ENCODE measurements around the gene TJAP1. TPM values are rescaled to one million over a fixed set of nuclear protein-coding genes. Genes with fewer than 3 reads are reported as not detected.
"Not testable (repeated sequence)": the region's sequence is repeated elsewhere in the genome, so short reads cannot be mapped to it uniquely, and the experiment has no call there.

The TJAP1 gene
- total RNA-seq, 1 donor from 2014 or later, result 31.2 TPM

DNA sequence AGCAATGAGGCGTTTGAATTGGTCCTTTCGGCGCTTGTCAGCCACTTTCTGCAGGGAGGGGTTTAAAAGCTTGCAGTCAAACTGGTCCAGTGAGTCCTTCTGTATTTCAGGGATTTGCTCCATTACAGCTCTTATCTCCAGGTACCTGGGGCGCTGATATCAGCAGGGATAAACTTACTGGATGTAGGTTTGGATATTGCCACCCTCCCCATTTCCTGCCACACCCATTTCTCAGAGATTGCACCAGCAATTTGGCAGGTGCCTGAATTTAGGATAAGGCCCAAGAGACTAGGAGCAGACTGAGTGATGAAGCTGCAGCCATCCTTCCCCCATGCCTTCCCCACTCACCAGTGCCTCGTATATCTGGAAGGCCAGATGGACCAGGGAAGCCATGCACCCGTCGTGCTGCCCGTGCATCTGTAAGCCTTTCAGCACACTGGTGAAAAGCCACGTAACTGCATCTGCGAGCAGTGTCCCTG is 47.2 kb downstream of the TJAP1 start:
- no peaks in the 10 kb centered on the region for H3K9me3 ChIP-seq
- no peak overlapping the region for H3K27ac ChIP-seq
- peaks cover 100% of the 10 kb centered on the region for H3K36me3 ChIP-seq
- H3K27me3 ChIP-seq, result no peaks in the 10 kb centered on the region
- DNase-seq, result no peak
- no peak overlapping the region for H3K4me3 ChIP-seq
- H3K4me1 ChIP-seq, result no peaks in the 10 kb centered on the region
- TF ChIP-seq, protein P1, sequence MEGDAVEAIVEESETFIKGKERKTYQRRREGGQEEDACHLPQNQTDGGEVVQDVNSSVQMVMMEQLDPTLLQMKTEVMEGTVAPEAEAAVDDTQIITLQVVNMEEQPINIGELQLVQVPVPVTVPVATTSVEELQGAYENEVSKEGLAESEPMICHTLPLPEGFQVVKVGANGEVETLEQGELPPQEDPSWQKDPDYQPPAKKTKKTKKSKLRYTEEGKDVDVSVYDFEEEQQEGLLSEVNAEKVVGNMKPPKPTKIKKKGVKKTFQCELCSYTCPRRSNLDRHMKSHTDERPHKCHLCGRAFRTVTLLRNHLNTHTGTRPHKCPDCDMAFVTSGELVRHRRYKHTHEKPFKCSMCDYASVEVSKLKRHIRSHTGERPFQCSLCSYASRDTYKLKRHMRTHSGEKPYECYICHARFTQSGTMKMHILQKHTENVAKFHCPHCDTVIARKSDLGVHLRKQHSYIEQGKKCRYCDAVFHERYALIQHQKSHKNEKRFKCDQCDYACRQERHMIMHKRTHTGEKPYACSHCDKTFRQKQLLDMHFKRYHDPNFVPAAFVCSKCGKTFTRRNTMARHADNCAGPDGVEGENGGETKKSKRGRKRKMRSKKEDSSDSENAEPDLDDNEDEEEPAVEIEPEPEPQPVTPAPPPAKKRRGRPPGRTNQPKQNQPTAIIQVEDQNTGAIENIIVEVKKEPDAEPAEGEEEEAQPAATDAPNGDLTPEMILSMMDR (IDR thresholded peaks at IDR 0.05), result no peak
- intact Hi-C loops (cut with DNase I), result no loop called here
- ATAC-seq, result peak; percentile 56

DNA sequence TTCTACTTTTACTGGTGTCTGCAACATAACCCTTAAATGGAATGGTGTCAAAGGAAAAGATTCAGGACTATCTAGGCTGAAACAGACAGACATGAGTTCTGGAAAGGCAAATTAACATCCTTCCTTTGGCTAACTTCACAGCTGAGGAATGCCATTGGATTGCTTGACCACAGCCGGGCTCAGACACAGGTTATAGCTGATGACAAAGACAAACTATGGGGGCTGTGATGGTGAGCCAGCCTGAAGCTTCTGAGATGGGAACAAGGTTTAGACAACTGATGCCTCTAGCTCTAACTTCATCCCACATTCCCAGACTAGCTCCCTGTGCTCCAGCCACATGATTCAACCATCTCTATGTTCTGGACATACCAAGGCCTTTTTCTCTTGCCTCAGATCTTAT is 54.8 kb downstream of the TJAP1 start:
- no peak overlapping the region for H3K27ac ChIP-seq
- DNase-seq (no peak), ATAC-seq (no peak)
- no peaks in the 10 kb centered on the region for H3K27me3 ChIP-seq
- H3K36me3 ChIP-seq, result peaks cover 58% of the 10 kb centered on the region
- intact Hi-C loops (cut with DNase I), result no loop called here
- no peak overlapping the region for H3K4me3 ChIP-seq
- TF ChIP-seq, protein P1 (IDR thresholded peaks at IDR 0.05), result no peak
- H3K4me1 ChIP-seq, result no peaks in the 10 kb centered on the region
- H3K9me3 ChIP-seq, result no peaks in the 10 kb centered on the region

DNA sequence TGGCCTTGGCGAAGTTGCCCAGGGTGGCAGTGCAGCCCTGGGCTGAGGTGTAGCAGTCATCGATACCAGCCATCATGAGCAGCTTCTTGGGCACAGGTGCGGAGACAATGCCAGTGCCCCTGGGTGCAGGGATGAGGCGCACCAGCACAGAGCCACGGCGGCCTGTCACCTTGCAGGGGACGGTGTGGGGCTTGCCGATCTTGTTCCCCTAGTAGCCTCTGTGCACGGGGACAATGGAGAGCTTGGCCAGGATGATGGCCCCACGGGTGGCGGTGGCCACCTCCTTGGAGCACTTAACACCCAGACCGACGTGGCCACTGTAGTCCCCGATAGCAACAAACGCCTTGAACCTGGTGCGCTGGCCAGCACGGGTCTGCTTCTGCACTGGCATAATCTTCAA is 61.6 kb downstream of the TJAP1 start:
- H3K4me1 ChIP-seq; ATAC-seq; H3K9me3 ChIP-seq; H3K4me3 ChIP-seq; DNase-seq; H3K27me3 ChIP-seq; intact Hi-C loops (cut with DNase I); H3K27ac ChIP-seq: not testable (repeated sequence)
- peaks cover 50% of the 10 kb centered on the region for H3K36me3 ChIP-seq

DNA sequence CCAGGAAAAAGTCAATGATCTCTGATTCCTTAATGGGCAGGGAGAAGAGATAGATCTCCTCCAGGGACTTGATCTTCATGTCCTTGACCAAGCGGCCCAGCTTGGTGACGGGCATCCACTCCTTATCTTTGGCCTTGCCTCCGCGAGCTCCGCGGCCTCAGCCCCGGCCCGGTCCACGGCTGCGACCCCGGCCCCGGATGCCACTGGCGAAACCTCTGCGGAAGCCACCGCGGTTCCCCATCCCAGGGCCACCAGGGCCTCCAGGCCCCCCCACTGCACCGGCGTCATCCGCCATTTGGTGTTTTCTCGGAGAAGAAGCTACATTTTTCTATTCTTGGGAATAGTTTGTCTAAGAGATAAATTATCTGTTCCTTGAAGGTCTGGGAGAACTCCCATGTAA is 62.0 kb downstream of the TJAP1 start:
- DNase-seq; ATAC-seq; H3K4me1 ChIP-seq; H3K9me3 ChIP-seq; H3K27me3 ChIP-seq; intact Hi-C loops (cut with DNase I); H3K4me3 ChIP-seq; H3K27ac ChIP-seq: not testable (repeated sequence)
- peaks cover 50% of the 10 kb centered on the region for H3K36me3 ChIP-seq

DNA sequence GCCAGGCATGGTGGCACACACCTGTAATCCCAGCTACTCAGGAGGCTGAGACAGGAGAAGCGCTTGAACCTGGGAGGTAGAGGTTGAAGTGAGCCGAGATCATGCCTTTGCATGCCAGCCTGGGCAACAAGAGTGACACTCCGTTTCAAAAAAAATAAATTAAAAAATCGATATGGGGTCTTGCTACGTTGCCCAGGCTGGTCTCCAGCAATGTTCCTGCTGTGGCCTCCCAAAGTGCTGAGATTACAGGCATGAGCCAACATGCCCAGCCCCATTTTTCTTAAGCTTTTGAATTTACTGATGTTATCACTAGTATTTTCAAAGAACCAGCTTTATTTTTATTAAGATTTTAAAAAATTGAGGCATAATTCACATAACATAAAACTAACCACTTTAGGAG is 63.1 kb downstream of the TJAP1 start:
- ATAC-seq (no peak), DNase-seq (no peak)
- H3K9me3 ChIP-seq, result no peaks in the 10 kb centered on the region
- peaks cover 58% of the 10 kb centered on the region for H3K36me3 ChIP-seq
- TF ChIP-seq, protein P1 (IDR thresholded peaks at IDR 0.05), result no peak
- H3K27me3 ChIP-seq, result no peaks in the 10 kb centered on the region
- no peak overlapping the region for H3K4me3 ChIP-seq
- no peak overlapping the region for H3K27ac ChIP-seq
- intact Hi-C loops (cut with DNase I), result no loop called here
- no peaks in the 10 kb centered on the region for H3K4me1 ChIP-seq

DNA sequence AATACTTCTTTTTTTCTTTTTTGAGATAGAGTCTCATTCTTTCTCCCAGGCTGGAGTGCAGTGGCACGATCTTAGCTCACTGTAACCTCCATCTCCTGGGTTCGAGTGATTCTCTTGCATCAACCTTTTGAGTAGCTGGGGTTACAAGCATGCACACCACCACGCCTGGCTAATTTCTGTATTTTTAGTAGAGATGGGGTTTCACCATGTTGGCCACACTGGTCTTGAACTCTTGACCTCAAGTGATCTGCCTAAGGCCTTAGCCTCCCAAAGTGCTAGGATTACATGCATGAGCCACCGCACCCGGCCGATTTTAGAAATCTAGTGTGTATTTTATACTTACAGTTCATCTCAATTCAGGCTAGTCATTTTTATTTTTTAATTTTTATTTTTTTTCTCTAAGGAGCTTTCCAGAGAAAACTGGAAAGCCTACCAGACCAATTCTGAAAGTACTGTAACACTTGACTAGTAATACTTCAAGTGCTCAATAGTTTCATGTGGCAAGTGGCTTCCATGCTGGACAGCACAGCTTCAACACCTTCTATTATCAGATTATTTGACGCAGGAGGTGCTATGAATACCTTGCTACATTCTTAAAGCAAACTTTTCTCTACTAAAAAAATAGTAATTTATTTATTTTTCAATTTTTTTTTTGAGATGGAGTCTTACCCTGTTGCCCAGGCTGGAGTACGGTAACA is 64.6 kb downstream of the TJAP1 start:
- H3K9me3 ChIP-seq, result no peaks in the 10 kb centered on the region
- H3K4me1 ChIP-seq, result no peaks in the 10 kb centered on the region
- ATAC-seq, result no peak
- intact Hi-C loops (cut with DNase I), result no loop called here
- DNase-seq, result no peak
- H3K36me3 ChIP-seq, result peaks cover 70% of the 10 kb centered on the region
- no peak overlapping the region for H3K4me3 ChIP-seq
- TF ChIP-seq, protein P1 (IDR thresholded peaks at IDR 0.05), result no peak
- no peak overlapping the region for H3K27ac ChIP-seq
- H3K27me3 ChIP-seq, result no peaks in the 10 kb centered on the region

DNA sequence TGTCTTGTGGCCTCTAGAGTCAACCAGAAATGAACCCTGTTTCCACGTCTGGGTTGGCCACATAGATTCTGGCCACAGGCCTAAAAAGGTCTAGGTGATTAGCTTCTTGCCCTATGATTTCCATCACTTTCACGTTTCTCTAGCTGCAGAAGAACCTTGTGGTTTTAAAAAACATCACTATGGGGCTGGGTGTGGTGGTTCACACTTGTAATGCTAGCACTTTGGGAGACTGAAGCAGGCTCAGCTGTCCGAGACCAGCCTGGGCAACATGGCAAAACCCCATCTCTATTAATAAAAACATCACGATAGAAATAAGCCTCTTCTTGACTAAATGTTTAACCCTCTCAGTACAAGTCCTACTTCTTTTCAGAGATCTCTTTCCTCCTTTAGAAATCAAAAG is 67.1 kb downstream of the TJAP1 start:
- Histone ChIP-seq H3K4me3 (no peak overlapping the region), H3K27me3 (no peaks in the 10 kb centered on the region), H3K4me1 (no peaks in the 10 kb centered on the region), H3K27ac (no peak overlapping the region), H3K36me3 (peaks cover 85% of the 10 kb centered on the region), H3K9me3 (no peaks in the 10 kb centered on the region)
- DNase-seq (no peak), ATAC-seq (no peak)
- intact Hi-C loops (cut with DNase I), result no loop called here
- TF ChIP-seq, protein P1 (IDR thresholded peaks at IDR 0.05), result no peak

Measured in upper lobe of right lung (tissue), 1 donor.